ENCODE measurements around the gene SLC4A7.
"Not testable (repeated sequence)": the region's sequence is repeated elsewhere in the genome, so short reads cannot be mapped to it uniquely, and the experiment has no call there.

The SLC4A7 gene

DNA sequence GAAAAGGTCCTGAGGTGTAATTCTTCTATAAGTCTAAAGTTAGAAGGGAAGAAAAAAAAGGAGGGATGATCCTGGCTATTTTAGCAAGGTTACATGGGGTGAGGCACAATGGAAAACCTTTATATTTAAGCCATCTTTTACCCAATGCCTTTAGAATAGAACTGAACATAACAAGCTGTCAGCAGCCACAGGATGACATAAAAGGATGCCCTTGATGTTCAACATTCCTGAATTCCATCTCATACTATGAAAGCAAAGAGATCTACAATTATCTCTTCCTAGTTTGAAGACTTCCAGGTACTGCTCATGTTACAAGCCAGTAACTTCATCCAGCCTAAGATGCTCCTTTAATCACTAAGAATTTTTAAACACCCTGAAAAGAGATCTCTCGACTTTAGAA, 141.9 kb downstream of the SLC4A7 start:
- no peaks in the 10 kb centered on the region for H3K36me3 ChIP-seq (ENCODE audit: control insufficient read depth, insufficient read depth, low read length)
- no peaks in the 10 kb centered on the region for H3K79me2 ChIP-seq (ENCODE audit: control insufficient read depth, insufficient read depth, low read length)
- no peak for DNase-seq
- no peak overlapping the region for H3K4me2 ChIP-seq (ENCODE audit: low read length)
- H4K5ac ChIP-seq (ENCODE audit: low read length) = no peak overlapping the region
- H3K27me3 ChIP-seq (ENCODE audit: insufficient read depth, low read length, poor library complexity) = no peaks in the 10 kb centered on the region
- no peak overlapping the region for H3K4ac ChIP-seq (ENCODE audit: low read depth, low read length)
- H3K9ac ChIP-seq (ENCODE audit: low read length) = no peak overlapping the region
- H2BK120ac ChIP-seq (ENCODE audit: low read depth, low read length) = no peak overlapping the region
- H2BK5ac ChIP-seq (ENCODE audit: low read length) = no peak overlapping the region
- H3K4me3 ChIP-seq (ENCODE audit: low read length) = no peak overlapping the region
- no peak overlapping the region for H3K56ac ChIP-seq (ENCODE audit: low read length)
- no peaks in the 10 kb centered on the region for H3K4me1 ChIP-seq (ENCODE audit: control insufficient read depth, low read depth, low read length)
- H3K18ac ChIP-seq (ENCODE audit: low read length) = no peak overlapping the region
- no peak overlapping the region for H3K27ac ChIP-seq (ENCODE audit: low read depth, low read length)
- WGBS (ENCODE audit: extremely low coverage, insufficient coverage, low lambda C conversion rate) = no CpG with 5 or more reads among the region's 1 CpG
- H2AK5ac ChIP-seq (ENCODE audit: low read length) = no peak overlapping the region
- H4K8ac ChIP-seq (ENCODE audit: low read depth, low read length) = no peak overlapping the region
- no peak overlapping the region for H3K23ac ChIP-seq (ENCODE audit: low read length)
- no peak overlapping the region for H2BK15ac ChIP-seq (replicated peaks; ENCODE audit: low read depth)
- H3K79me1 ChIP-seq (ENCODE audit: low read length) = no peaks in the 10 kb centered on the region

DNA sequence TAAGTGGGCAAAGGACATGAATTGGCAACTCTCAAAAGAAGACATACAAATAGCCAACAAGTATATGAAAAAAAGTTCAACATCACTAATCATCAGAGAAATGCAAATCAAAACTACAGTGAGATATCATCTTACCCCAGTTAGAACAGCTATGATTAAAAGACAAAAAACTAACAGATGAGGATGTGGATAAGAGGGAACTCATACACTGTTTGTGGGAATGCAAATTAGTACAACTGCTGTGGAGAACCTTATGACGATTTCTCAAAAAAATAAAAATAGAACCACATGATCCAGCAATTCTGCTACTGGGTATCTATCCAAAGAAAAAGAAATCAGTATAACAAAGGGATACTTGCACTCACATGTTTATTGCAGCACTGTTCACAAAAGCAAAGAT, 143.7 kb downstream of the SLC4A7 start:
- Histone ChIP-seq H3K79me2 (ENCODE audit: control insufficient read depth, insufficient read depth, low read length) (no peaks in the 10 kb centered on the region), H2BK15ac (replicated peaks; ENCODE audit: low read depth) (no peak overlapping the region), H3K36me3 (ENCODE audit: control insufficient read depth, insufficient read depth, low read length) (no peaks in the 10 kb centered on the region), H3K9ac (ENCODE audit: low read length) (no peak overlapping the region), H3K27me3 (ENCODE audit: insufficient read depth, low read length, poor library complexity) (no peaks in the 10 kb centered on the region), H4K8ac (ENCODE audit: low read depth, low read length) (no peak overlapping the region), H3K18ac (ENCODE audit: low read length) (no peak overlapping the region), H2AK5ac (ENCODE audit: low read length) (no peak overlapping the region), H3K4me1 (ENCODE audit: control insufficient read depth, low read depth, low read length) (no peaks in the 10 kb centered on the region), H2BK5ac (ENCODE audit: low read length) (no peak overlapping the region), H3K4me2 (ENCODE audit: low read length) (no peak overlapping the region), H3K4me3 (ENCODE audit: low read length) (no peak overlapping the region), H4K5ac (ENCODE audit: low read length) (no peak overlapping the region), H3K79me1 (ENCODE audit: low read length) (no peaks in the 10 kb centered on the region), H3K27ac (ENCODE audit: low read depth, low read length) (no peak overlapping the region), H3K23ac (ENCODE audit: low read length) (no peak overlapping the region), H3K56ac (ENCODE audit: low read length) (no peak overlapping the region), H3K4ac (ENCODE audit: low read depth, low read length) (no peak overlapping the region), H2BK120ac (ENCODE audit: low read depth, low read length) (no peak overlapping the region)
- no peak for DNase-seq
- WGBS (ENCODE audit: extremely low coverage, insufficient coverage, low lambda C conversion rate) = no CpG with 5 or more reads among the region's 1 CpG

DNA sequence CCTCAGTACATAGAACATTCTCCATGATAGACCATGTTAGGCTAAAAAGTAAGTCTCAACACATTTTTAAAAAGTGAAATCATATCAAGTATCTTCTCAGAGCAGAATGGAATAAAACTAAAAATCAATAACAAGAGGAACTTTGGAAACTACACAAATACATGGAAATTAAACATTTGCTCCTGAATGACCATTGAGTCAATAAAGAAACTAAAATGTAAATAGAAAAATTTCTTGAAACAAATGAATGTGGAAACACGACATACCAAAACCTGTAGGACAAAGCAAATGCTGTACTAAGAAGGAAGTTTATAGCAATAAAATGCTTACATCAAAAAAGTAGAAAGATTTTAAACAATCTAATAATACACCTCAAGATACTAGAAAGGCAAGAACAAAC, 148.6 kb downstream of the SLC4A7 start:
- no peak overlapping the region for H4K5ac ChIP-seq (ENCODE audit: low read length)
- H3K36me3 ChIP-seq (ENCODE audit: control insufficient read depth, insufficient read depth, low read length) = no peaks in the 10 kb centered on the region
- no peak overlapping the region for H3K18ac ChIP-seq (ENCODE audit: low read length)
- no peak overlapping the region for H3K9ac ChIP-seq (ENCODE audit: low read length)
- no peaks in the 10 kb centered on the region for H3K79me2 ChIP-seq (ENCODE audit: control insufficient read depth, insufficient read depth, low read length)
- no peak overlapping the region for H3K4me3 ChIP-seq (ENCODE audit: low read length)
- H2BK15ac ChIP-seq (replicated peaks; ENCODE audit: low read depth) = no peak overlapping the region
- no peak overlapping the region for H3K4ac ChIP-seq (ENCODE audit: low read depth, low read length)
- H3K4me2 ChIP-seq (ENCODE audit: low read length) = no peak overlapping the region
- no peak overlapping the region for H3K27ac ChIP-seq (ENCODE audit: low read depth, low read length)
- H4K8ac ChIP-seq (ENCODE audit: low read depth, low read length) = no peak overlapping the region
- no peak overlapping the region for H3K56ac ChIP-seq (ENCODE audit: low read length)
- no peak overlapping the region for H2AK5ac ChIP-seq (ENCODE audit: low read length)
- DNase-seq = no peak
- no peak overlapping the region for H2BK5ac ChIP-seq (ENCODE audit: low read length)
- no CpG with 5 or more reads among the region's 1 CpG for WGBS (ENCODE audit: extremely low coverage, insufficient coverage, low lambda C conversion rate)
- no peaks in the 10 kb centered on the region for H3K27me3 ChIP-seq (ENCODE audit: insufficient read depth, low read length, poor library complexity)
- no peaks in the 10 kb centered on the region for H3K4me1 ChIP-seq (ENCODE audit: control insufficient read depth, low read depth, low read length)
- no peaks in the 10 kb centered on the region for H3K79me1 ChIP-seq (ENCODE audit: low read length)
- no peak overlapping the region for H2BK120ac ChIP-seq (ENCODE audit: low read depth, low read length)
- no peak overlapping the region for H3K23ac ChIP-seq (ENCODE audit: low read length)

DNA sequence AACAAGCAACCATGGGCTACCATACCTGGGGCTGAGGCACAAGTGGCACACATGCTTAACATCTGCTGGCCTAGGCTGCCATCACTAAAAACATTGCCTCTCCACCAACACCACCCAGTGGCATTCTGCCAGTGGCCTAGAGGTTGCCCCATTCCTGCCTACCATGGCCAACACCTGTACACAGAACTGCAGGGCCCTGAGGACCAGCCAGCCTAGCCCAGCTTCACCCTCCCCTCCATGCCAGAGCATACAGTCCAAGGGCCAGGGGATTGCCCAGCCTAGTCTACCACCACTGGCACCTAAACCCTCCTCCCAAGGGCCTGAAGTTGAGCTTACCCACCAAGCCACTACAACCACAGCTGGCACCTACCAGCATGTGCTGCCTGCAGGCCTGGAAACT, 150.3 kb downstream of the SLC4A7 start:
- Histone ChIP-seq H2AK5ac (ENCODE audit: low read length) (no peak overlapping the region), H4K5ac (ENCODE audit: low read length) (no peak overlapping the region), H4K8ac (ENCODE audit: low read depth, low read length) (no peak overlapping the region), H3K18ac (ENCODE audit: low read length) (no peak overlapping the region), H3K4me1 (ENCODE audit: control insufficient read depth, low read depth, low read length) (no peaks in the 10 kb centered on the region), H3K4ac (ENCODE audit: low read depth, low read length) (no peak overlapping the region), H2BK5ac (ENCODE audit: low read length) (no peak overlapping the region), H3K36me3 (ENCODE audit: control insufficient read depth, insufficient read depth, low read length) (no peaks in the 10 kb centered on the region), H2BK120ac (ENCODE audit: low read depth, low read length) (no peak overlapping the region), H3K56ac (ENCODE audit: low read length) (no peak overlapping the region), H3K4me3 (ENCODE audit: low read length) (no peak overlapping the region), H3K27me3 (ENCODE audit: insufficient read depth, low read length, poor library complexity) (no peaks in the 10 kb centered on the region), H3K27ac (ENCODE audit: low read depth, low read length) (no peak overlapping the region), H3K4me2 (ENCODE audit: low read length) (no peak overlapping the region), H3K79me1 (ENCODE audit: low read length) (no peaks in the 10 kb centered on the region), H3K9ac (ENCODE audit: low read length) (no peak overlapping the region), H2BK15ac (replicated peaks; ENCODE audit: low read depth) (no peak overlapping the region), H3K79me2 (ENCODE audit: control insufficient read depth, insufficient read depth, low read length) (no peaks in the 10 kb centered on the region), H3K23ac (ENCODE audit: low read length) (no peak overlapping the region)
- DNase-seq = no peak

DNA sequence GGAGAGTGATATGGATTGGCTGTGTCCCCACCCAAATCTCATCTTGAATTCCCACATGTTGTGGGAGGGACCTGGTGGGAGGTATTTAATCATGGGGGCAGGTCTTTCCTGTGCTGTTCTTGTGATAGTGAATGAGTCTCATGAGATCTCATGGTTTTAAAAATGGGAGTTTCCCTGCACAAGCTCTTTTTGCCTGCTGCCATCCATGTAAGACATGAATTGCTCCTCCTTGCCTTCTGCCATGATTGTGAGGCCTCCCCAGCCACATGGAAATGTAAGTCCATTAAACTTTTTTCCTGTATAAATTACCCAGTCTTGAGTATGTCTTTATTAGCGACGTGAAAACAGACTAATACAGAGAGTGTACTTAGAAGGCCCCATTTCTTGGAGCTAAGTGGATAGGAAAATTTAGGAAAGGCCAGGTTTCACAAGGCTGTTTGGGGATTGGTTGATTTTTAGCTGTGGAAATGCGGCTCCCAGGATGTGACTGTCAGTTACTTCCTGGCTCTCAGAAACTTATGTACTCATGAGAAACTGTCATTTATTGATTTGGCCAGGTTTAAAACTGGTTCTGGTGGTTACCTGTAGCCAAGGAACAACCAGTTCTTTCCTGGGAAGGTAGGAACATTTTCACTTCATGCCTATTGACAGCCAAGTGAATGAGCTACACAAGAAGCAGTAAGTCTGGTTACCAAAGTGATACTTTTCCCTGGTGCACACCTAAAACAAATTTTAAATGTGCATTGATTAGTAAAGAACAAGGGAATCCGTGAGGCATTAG, 155.0 kb downstream of the SLC4A7 start:
- H3K36me3 ChIP-seq (ENCODE audit: control insufficient read depth, insufficient read depth, low read length); H3K56ac ChIP-seq (ENCODE audit: low read length); H4K5ac ChIP-seq (ENCODE audit: low read length); H3K23ac ChIP-seq (ENCODE audit: low read length); H3K4ac ChIP-seq (ENCODE audit: low read depth, low read length); H3K79me1 ChIP-seq (ENCODE audit: low read length); H3K9ac ChIP-seq (ENCODE audit: low read length); H3K4me2 ChIP-seq (ENCODE audit: low read length); DNase-seq; H2BK120ac ChIP-seq (ENCODE audit: low read depth, low read length); H3K18ac ChIP-seq (ENCODE audit: low read length); H2AK5ac ChIP-seq (ENCODE audit: low read length); H3K27me3 ChIP-seq (ENCODE audit: insufficient read depth, low read length, poor library complexity); H3K4me3 ChIP-seq (ENCODE audit: low read length); H2BK15ac ChIP-seq (replicated peaks; ENCODE audit: low read depth); H3K4me1 ChIP-seq (ENCODE audit: control insufficient read depth, low read depth, low read length); H2BK5ac ChIP-seq (ENCODE audit: low read length); H3K27ac ChIP-seq (ENCODE audit: low read depth, low read length); H3K79me2 ChIP-seq (ENCODE audit: control insufficient read depth, insufficient read depth, low read length); H4K8ac ChIP-seq (ENCODE audit: low read depth, low read length): not testable (repeated sequence)
- WGBS (ENCODE audit: extremely low coverage, insufficient coverage, low lambda C conversion rate) = no CpG with 5 or more reads among the region's 4 CpGs

All from mesendoderm (in vitro differentiated cells).